Nephron progenitor cell (in vitro differentiated cells): ENCODE data around the gene COL4A6.
"Not testable (repeated sequence)": the region's sequence is repeated elsewhere in the genome, so short reads cannot be mapped to it uniquely, and the experiment has no call there.

Source experiments
- DNase-seq: peaks from one replicate; pipeline ENCODE4 v3.0.0; 2021
- H3K27ac Mint-ChIP-seq: 2 replicates; pipeline ENCODE4 v1.8.0; 2021; ENCODE audit warnings: mild to moderate bottlenecking, moderate library complexity, mixed read lengths
- H3K27me3 Mint-ChIP-seq: 2 replicates; pipeline ENCODE4 v1.8.0; 2021; ENCODE audit warnings: mild to moderate bottlenecking, low read depth, mixed read lengths; ENCODE audit not compliant: poor library complexity
- H3K36me3 Mint-ChIP-seq: 2 replicates; pipeline ENCODE4 v1.8.0; 2021; ENCODE audit warnings: low read depth, mixed read lengths
- H3K4me1 Mint-ChIP-seq: 2 replicates; pipeline ENCODE4 v1.8.0; 2021; ENCODE audit warnings: mixed read lengths
- H3K4me3 Mint-ChIP-seq: 2 replicates; pipeline ENCODE4 v1.8.0; 2021; ENCODE audit warnings: mild to moderate bottlenecking, moderate library complexity, mixed read lengths
- H3K9me3 Mint-ChIP-seq: 2 replicates; pipeline ENCODE4 v1.8.0; 2021; ENCODE audit warnings: mild to moderate bottlenecking, moderate library complexity, mixed read lengths
- CTCF ChIP-seq: fragments of 200-600 bp; sonication (generic); IDR thresholded peaks from 2 replicates; pipeline ENCODE4 v1.5.0; 2021; ENCODE audit warnings: antibody characterized with exemption

COL4A6 gene

GRCh38 chrX:108380222-108380621, 58.0 kb downstream of the COL4A6 start:
- no peak for DNase-seq
- Mint-ChIP-seq H3K4me1 (peaks cover 19% of the 10 kb centered on the region), H3K27ac (no peak overlapping the region), H3K4me3 (no peak overlapping the region), H3K27me3 (no peaks in the 10 kb centered on the region), H3K9me3 (peaks cover 5% of the 10 kb centered on the region), H3K36me3 (peaks cover 9% of the 10 kb centered on the region)
- TF ChIP-seq CTCF: no peak

GRCh38 chrX:108376821-108377220, 61.4 kb downstream of the COL4A6 start:
- H3K4me3 Mint-ChIP-seq: not testable (repeated sequence)
- peak overlapping the region; percentile 32 for H3K27ac Mint-ChIP-seq

GRCh38 chrX:108375591-108375990, 62.6 kb downstream of the COL4A6 start:
- H3K9me3 Mint-ChIP-seq, H3K4me3 Mint-ChIP-seq, DNase-seq, H3K36me3 Mint-ChIP-seq, H3K27me3 Mint-ChIP-seq: not testable (repeated sequence)
- H3K27ac Mint-ChIP-seq: peak overlapping the region; percentile 89
- peaks cover 60% of the 10 kb centered on the region for H3K4me1 Mint-ChIP-seq

More at GRCh38 chrX:108376821-108377220, 61.4 kb downstream of the COL4A6 start:
- H3K27me3 Mint-ChIP-seq, DNase-seq, H3K9me3 Mint-ChIP-seq, H3K36me3 Mint-ChIP-seq: not testable (repeated sequence)
- peaks cover 48% of the 10 kb centered on the region for H3K4me1 Mint-ChIP-seq

GRCh38 chrX:108366644-108367406, 71.4 kb downstream of the COL4A6 start:
- no peaks in the 10 kb centered on the region for H3K27me3 Mint-ChIP-seq

GRCh38 chrX:108362026-108362425, 76.2 kb downstream of the COL4A6 start:
- no peak for DNase-seq
- H3K27ac Mint-ChIP-seq: no peak overlapping the region
- H3K4me3 Mint-ChIP-seq: no peak overlapping the region
- no peak for TF ChIP-seq CTCF
- peaks cover 3% of the 10 kb centered on the region for H3K27me3 Mint-ChIP-seq
- peaks cover 6% of the 10 kb centered on the region for H3K36me3 Mint-ChIP-seq
- H3K9me3 Mint-ChIP-seq: no peaks in the 10 kb centered on the region
- no peaks in the 10 kb centered on the region for H3K4me1 Mint-ChIP-seq

More at GRCh38 chrX:108366644-108367406, 71.4 kb downstream of the COL4A6 start:
- Mint-ChIP-seq H3K4me1 (peaks cover 13% of the 10 kb centered on the region), H3K9me3 (no peaks in the 10 kb centered on the region), H3K36me3 (peaks cover 13% of the 10 kb centered on the region), H3K4me3 (no peak overlapping the region), H3K27ac (no peak overlapping the region)
- TF ChIP-seq CTCF: no peak
- DNase-seq: no peak

- TF ChIP-seq CTCF: no peak
- no peak for DNase-seq
- no peaks in the 10 kb centered on the region for H3K9me3 Mint-ChIP-seq
- H3K27ac Mint-ChIP-seq: no peak overlapping the region
- H3K4me1 Mint-ChIP-seq: no peaks in the 10 kb centered on the region
- H3K27me3 Mint-ChIP-seq: peaks cover 3% of the 10 kb centered on the region
- H3K4me3 Mint-ChIP-seq: no peak overlapping the region
- H3K36me3 Mint-ChIP-seq: peaks cover 6% of the 10 kb centered on the region
Measured at GRCh38 chrX:108361316-108361715, 76.9 kb downstream of the COL4A6 start.
